ENCODE measurements around the gene NANOGP8. TPM values are rescaled to one million over a fixed set of nuclear protein-coding genes. Genes with fewer than 3 reads are reported as not detected.

The NANOGP8 gene
- total RNA-seq, 1 donor from 2014 or later = not detected

GRCh38 chr15:35061161-35061824 is 23.8 kb downstream of the NANOGP8 start:
- intact Hi-C loops (cut with micrococcal nuclease) = no loop called here

- intact Hi-C loops (cut with micrococcal nuclease) = no loop called here
These were observed 24.5 kb downstream of the NANOGP8 start for GRCh38 chr15:35060591-35060990.

- intact Hi-C loops (cut with micrococcal nuclease) = no loop called here
These were observed 26.5 kb downstream of the NANOGP8 start for GRCh38 chr15:35058534-35059054.

- intact Hi-C loops (cut with micrococcal nuclease) = no loop called here
These were observed 29.5 kb downstream of the NANOGP8 start for GRCh38 chr15:35055416-35056105.

GRCh38 chr15:35054380-35054779 is 30.7 kb downstream of the NANOGP8 start:
- intact Hi-C loops (cut with micrococcal nuclease) = no loop called here

- intact Hi-C loops (cut with micrococcal nuclease) = no loop called here
These were observed 37.1 kb downstream of the NANOGP8 start for GRCh38 chr15:35047996-35048395.

- intact Hi-C loops (cut with micrococcal nuclease) = no loop called here
These were observed 37.6 kb downstream of the NANOGP8 start for GRCh38 chr15:35047528-35047927.

GRCh38 chr15:35043373-35044095 is 41.6 kb downstream of the NANOGP8 start:
- intact Hi-C loops (cut with micrococcal nuclease) = no loop called here

- intact Hi-C loops (cut with micrococcal nuclease) = no loop called here
These were observed 44.5 kb downstream of the NANOGP8 start for GRCh38 chr15:35040339-35041255.

GRCh38 chr15:35038626-35039451 is 46.3 kb downstream of the NANOGP8 start:
- intact Hi-C loops (cut with micrococcal nuclease) = no loop called here

Other genes with a start within 250 kb of the NANOGP8 start
- 45.1 and 46.6 TPM in 2 replicates for gene AQR, start 115.6 kb downstream of the NANOGP8 start, total RNA-seq
- gene ZNF770, start 97.0 kb downstream of the NANOGP8 start, total RNA-seq = 38.5 and 42.2 TPM in 2 replicates

All from T-helper 1 cell treated with Interleukin-12 subunit alpha and Interleukin-12 subunit beta and Interleukin-4 antibody, amounts not matched to agents 30 ng/mL and 1 ng/mL, for 36 hours (primary cell).